Activated naive CD4-positive, alpha-beta T cell (primary cell): ENCODE measurements around the gene SIGLEC10.
"Not testable (repeated sequence)": the region's sequence is repeated elsewhere in the genome, so short reads cannot be mapped to it uniquely, and the experiment has no call there.

Source experiments
- DNase-seq, 4 experiments: peaks; one replicate each; lab custom pipeline; 2025; lab: John Stamatoyannopoulos, UW

SIGLEC10 gene, protein sequence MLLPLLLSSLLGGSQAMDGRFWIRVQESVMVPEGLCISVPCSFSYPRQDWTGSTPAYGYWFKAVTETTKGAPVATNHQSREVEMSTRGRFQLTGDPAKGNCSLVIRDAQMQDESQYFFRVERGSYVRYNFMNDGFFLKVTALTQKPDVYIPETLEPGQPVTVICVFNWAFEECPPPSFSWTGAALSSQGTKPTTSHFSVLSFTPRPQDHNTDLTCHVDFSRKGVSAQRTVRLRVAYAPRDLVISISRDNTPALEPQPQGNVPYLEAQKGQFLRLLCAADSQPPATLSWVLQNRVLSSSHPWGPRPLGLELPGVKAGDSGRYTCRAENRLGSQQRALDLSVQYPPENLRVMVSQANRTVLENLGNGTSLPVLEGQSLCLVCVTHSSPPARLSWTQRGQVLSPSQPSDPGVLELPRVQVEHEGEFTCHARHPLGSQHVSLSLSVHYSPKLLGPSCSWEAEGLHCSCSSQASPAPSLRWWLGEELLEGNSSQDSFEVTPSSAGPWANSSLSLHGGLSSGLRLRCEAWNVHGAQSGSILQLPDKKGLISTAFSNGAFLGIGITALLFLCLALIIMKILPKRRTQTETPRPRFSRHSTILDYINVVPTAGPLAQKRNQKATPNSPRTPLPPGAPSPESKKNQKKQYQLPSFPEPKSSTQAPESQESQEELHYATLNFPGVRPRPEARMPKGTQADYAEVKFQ

GRCh38 chr19:51417107-51417809 is at the start of gene SIGLEC10:
SIGLEC10 (minus strand) TSS chr19:51417642; CDS start chr19:51417581, 61 bp downstream.
- DNase-seq = no peak

GRCh38 chr19:51466723-51467122 is 49.3 kb upstream of the SIGLEC10 start:
- no peak for DNase-seq

- DNase-seq = not testable (repeated sequence)
Measured at GRCh38 chr19:51463976-51464581, 46.6 kb upstream of the SIGLEC10 start.

GRCh38 chr19:51462681-51463080 is 45.2 kb upstream of the SIGLEC10 start:
- no peak for DNase-seq

DNA sequence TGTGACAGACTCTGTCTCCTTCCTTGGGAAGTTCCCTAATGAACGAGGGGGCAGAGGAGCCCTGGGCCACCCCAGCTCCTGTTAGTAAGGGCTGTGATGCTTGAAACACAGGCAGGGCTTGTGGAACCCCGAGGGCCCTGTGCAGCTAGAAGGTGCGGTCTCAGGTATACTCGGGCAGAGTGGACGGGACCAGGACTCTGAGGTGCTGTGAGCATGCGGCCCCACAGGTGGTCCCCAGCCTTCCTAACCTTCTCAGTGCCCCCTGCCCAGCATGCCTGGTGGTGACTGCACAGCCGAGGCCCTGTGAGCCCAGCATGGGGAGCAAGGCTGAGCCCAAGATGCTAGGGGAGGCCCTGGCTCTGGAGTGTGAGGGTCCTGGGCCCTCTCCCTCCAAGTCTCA is 44.8 kb upstream of the SIGLEC10 start:
- no peak for DNase-seq

GRCh38 chr19:51461723-51462161 is 44.3 kb upstream of the SIGLEC10 start:
- DNase-seq = no peak

GRCh38 chr19:51460164-51460992 is 42.9 kb upstream of the SIGLEC10 start:
- DNase-seq = no peak

DNA sequence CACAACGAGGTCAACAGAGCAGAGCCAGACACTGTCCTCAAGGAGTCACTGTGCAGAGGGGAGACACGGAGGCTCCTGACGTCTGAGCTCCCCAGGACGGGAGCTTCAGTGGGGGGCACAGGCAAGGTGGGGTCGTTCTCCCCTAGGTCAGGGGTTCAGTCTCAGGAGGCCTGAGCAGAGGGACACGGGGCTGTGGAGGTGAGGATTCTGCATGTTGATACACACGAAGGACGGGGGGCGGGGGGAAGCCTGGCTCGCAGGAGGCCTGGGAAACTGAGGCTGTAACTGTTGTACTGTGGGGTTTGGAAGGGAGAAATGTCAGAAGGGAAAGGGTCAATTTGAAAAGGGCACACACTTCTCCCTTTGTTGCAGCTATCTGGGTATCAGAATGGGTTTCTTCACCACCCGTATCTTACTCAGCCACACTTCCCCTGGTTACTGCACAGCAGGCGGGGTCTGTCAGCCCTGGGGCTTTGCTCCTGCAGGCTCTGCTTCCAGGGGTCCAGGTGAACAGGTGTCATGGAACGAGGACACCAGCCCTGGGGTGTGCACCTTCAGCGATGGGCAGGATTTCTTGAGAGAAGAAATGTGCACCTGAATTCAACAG is 41.6 kb upstream of the SIGLEC10 start:
- no peak for DNase-seq

DNA sequence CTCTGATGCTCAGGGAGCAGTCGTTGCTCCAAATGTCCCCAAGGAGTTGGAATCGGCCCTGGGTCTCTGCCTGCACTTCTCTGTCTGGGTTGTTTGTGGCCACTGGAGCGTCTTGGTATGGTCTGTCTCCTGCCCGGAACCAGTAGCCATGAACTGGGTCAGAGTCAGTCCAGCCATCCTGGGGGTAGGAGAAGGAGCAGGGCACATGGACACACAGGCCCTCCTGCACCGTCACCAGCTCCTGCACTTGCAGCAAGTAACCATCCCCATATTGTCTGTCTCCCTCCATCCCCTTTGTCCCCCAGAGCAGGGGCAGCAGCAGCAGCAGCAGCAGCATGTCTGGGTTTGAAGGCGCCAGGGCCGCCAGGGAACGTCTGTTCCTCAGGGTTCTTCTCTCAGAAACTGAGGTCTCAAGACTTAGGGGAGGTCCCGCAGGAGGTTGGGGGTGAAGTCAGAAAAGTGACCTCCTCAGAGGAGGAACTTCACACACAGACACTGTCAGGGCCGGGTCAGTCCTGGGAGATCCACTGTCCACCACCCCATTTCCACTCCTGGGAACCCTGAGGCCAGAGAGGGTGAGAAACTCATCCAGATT is 40.7 kb upstream of the SIGLEC10 start, which contains the start of gene SIGLEC8:
Gene SIGLEC8, minus strand, starts transcription at position 404 of the 595 bp plus-strand sequence. Its CDS starts 67 bp downstream, at position 337.
- no peak for DNase-seq

- no peak for DNase-seq
Measured at GRCh38 chr19:51457351-51458013, 40.0 kb upstream of the SIGLEC10 start.

- no peak for DNase-seq
Measured at GRCh38 chr19:51456541-51457290, 39.3 kb upstream of the SIGLEC10 start.

- DNase-seq = no peak
Measured at GRCh38 chr19:51450730-51451307, 33.4 kb upstream of the SIGLEC10 start.

DNA sequence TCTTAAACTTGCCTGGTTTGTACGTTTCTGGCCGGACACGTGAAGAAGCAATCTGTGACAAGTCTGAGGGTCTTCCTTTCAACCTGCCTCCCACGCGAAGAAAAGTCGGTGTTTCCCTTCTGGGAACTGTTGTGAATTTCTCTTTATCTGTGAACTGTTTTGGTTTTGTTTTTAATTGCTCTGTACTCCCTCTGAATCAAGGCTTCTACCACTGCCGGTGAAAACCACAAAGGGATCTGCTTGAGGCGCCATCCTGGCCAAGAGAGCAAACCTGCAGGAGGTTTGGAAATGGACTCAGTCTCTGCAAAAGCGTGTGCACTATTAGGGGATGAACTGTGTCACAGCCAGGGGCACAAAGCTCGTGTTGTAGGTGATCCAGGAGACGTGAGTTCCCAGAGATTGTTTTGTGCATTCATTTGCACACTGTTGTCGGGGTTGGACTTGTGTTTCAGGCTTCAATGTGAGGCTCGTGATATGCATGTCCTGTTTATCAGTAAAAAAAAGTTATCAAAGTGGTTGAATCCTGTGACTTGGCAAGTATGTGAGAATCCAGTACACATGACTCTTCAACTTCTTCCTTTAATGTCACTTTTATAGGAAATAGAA is 31.1 kb upstream of the SIGLEC10 start:
- DNase-seq = no peak

DNA sequence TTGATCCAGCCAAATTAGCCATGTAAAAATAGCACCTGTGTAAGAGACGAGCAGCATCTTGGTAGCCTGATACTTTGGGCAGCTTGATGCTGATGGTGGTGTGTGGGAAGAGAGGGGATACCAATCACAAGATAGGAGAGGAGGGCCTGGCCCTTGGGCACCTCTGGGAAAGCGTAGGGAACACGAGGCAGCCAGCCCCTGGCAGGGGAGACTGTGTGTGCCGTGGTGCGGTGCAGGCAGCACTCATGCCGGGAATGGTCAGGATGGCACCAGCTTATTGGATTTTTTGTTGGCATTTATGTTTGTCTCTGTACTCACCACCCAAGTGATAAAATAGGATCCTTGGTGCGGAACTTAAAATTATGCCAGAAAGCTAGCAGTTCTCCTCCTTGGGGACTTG is 30.6 kb upstream of the SIGLEC10 start:
- no peak for DNase-seq

DNA sequence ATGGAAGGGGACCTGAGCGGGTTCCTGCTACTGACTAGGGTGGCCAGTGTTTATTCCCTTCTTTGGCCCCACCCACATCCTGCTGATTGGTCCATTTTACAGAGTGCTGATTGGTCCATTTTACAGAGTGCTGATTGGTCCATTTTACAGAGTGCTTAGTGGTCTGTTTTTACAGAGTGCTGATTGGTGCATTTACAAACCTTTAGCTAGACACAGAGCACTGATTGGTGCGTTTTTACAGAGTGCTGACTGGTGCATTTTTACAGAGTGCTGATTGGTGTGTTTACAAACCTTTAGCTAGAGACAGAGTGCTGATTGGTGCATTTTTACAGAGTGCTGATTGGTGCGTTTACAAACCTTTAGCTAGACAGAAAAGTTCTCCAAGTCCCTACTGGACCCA is 30.1 kb upstream of the SIGLEC10 start:
- not testable (repeated sequence) for DNase-seq

GRCh38 chr19:51441410-51442390 is 24.3 kb upstream of the SIGLEC10 start:
- DNase-seq = peak; percentile 26 to 57 (median 40)

DNA sequence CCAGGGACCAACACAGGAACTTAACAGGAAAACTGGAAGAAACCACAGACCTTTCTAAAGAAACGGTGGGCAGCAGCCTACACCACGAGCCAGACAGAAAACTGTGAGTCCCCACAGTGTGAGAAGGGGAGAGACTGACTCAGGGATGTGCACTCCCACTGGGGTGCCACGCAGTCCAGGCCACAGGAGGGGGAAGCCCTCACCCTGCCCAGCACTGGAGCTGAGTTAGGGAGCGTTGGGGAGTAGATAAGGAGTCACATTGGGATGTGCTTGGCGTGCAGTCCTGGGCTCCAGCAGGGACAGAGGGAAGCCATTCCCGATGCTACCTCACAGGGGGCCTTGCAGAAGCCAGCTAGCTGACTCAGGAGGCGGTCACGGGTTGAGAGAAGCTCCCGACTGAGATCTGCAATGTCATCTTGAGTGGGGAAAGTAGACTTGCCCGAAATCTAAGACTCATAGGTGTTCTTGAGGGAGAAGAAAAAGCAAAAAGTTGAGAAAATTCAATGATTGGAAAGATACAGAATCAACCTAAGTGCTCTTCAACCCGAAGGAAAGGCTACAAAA is 23.5 kb upstream of the SIGLEC10 start:
- DNase-seq = no peak
